ENCODE results near the gene MACROD2.

GRCh38 chr20:15575255-15575654, 1579.9 kb downstream of the MACROD2 start:
- TF ChIP-seq CREB5 (CRISPR knock-in tag; IDR thresholded peaks at IDR 0.05; ENCODE audit: low read depth) = no peak
- no peak for TF ChIP-seq TCF4 (CRISPR knock-in tag; IDR thresholded peaks at IDR 0.05; ENCODE audit: borderline replicate concordance)
- no peak for TF ChIP-seq ZNF70 (CRISPR knock-in tag; IDR thresholded peaks at IDR 0.05)
- no peak for TF ChIP-seq ZFP30 (CRISPR knock-in tag; IDR thresholded peaks at IDR 0.05)
- TF ChIP-seq RARB (CRISPR knock-in tag; IDR thresholded peaks at IDR 0.05) = no peak
